Measurements from ENCODE around the gene ATP6V0A4.

Gene ATP6V0A4

DNA sequence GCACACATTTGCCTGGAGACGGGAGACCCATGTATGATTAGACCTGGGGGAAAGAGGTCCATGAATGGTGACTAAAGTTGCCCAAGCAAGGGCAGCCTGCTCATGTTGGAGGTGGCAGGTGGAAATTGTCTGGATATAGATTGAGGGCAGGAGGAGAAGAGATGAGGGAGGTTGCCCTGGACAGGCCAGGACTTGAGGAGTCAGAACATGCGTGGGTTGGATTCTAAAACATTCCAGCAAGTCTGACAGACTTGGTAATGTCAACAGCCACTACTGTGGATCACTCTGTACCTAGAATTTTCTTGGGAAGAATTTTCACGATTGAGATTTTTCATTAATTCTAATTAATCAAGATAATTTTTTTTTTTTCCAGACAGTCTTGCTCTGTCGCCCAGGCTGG, 77.7 kb downstream of the ATP6V0A4 start:
- TF ChIP-seq, protein P1, sequence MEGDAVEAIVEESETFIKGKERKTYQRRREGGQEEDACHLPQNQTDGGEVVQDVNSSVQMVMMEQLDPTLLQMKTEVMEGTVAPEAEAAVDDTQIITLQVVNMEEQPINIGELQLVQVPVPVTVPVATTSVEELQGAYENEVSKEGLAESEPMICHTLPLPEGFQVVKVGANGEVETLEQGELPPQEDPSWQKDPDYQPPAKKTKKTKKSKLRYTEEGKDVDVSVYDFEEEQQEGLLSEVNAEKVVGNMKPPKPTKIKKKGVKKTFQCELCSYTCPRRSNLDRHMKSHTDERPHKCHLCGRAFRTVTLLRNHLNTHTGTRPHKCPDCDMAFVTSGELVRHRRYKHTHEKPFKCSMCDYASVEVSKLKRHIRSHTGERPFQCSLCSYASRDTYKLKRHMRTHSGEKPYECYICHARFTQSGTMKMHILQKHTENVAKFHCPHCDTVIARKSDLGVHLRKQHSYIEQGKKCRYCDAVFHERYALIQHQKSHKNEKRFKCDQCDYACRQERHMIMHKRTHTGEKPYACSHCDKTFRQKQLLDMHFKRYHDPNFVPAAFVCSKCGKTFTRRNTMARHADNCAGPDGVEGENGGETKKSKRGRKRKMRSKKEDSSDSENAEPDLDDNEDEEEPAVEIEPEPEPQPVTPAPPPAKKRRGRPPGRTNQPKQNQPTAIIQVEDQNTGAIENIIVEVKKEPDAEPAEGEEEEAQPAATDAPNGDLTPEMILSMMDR (conservative IDR thresholded peaks at IDR 0.05): no peak

DNA sequence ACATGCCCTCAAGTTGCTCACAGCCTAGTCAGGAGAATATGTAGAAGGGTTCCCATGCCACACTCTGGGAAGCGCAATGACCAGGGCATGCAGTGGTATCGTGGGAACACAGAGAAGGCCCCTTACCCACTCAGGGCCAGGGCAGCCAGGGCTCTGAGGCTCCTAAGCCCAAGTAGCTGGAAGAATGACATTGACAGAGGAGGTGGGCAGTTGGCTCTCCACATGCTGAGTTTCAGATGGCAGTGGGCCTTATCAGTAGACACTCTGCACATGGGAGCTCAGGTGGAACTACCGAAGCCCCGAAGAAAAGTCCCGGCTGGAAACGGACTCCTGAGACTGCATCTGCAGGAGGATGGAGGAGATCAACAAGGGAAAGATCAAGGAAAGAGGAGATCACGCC, 81.1 kb downstream of the ATP6V0A4 start:
- TF ChIP-seq, protein P1 (conservative IDR thresholded peaks at IDR 0.05): no peak
- H3K27ac ChIP-seq: no peak overlapping the region

More for the DNA sequence above, 77.7 kb downstream of the ATP6V0A4 start:
- H3K27ac ChIP-seq: no peak overlapping the region

DNA sequence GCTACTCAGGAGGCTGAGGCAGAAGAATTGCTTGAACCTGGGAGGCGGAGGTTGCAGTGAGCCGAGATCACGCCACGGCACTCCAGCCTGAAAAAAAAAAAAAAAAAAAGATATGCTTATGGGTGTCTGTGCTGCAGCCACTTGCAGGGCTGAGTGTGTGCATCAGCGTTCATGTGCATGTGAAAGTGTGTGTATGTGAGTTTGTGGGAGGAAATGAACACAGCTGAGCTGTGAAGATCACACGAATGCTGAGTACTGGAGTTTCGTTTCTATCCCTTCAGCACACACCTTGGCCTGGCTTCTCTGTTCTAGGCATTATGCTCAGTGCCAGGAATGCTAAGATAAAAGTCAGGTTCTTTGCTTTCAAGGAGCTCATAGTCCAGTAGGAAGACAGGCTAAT, 84.8 kb downstream of the ATP6V0A4 start:
- H3K27ac ChIP-seq: no peak overlapping the region

DNA sequence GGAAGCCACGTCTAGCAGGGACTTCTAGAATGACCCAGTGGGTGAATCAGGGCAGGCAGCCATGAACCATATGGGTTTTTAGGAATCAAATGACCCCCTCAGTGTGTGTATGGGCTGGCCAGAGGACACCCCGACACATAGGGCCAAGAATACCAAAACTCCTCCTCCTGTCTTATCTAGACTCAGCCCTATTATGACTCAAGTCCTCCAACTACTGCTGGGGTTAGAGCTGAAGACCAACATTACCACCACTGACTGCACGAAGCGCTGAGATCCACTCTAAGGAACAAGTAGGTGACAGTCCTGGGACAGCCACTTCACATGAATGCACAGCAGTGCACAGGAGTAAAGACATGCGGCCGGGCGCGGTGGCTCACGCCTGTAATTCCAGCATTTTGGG, 85.3 kb downstream of the ATP6V0A4 start:
- no peak overlapping the region for H3K27ac ChIP-seq
- TF ChIP-seq, protein P1 (conservative IDR thresholded peaks at IDR 0.05): no peak

More for the DNA sequence above, 84.8 kb downstream of the ATP6V0A4 start:
- TF ChIP-seq, protein P1 (conservative IDR thresholded peaks at IDR 0.05): no peak

DNA sequence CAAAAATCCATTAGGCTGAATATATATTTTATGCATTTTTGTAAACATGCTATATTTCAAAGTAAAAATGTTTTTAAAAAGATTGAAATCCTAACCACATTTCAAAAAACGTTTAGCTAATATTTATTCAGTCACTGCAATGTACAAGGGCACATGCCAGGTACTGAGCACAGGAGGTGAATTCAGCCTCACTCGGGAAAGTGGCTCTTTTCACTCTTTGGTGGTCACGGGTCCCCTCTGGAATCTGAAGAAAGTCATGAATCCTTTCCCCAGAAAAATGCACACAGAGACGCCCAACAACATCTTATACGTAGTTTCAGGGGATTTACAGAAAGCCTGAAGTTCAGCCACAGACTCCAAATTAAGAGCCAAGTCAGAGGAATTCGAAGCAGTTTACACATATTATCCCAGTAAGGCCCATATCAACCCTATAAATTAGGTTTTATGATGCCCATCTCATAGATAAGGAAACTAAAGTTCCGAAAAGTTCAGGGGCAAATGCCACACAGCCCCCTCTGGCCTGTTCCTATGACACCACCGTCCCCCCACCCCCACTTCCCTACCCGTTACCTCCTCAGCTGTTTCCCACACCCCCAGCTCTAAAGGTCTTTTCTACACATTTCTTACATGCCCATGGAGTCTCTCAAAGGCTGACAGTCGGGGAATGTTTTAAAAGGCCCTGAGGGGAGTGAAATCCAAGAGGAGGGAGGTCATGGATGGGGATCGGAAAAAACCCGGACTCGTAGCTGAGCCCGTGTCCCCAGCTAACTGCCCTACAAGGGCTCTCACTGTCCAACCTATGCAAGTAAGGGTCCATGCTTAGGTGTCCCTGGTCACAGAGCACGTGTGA, 87.2 kb downstream of the ATP6V0A4 start:
- TF ChIP-seq, protein P1 (conservative IDR thresholded peaks at IDR 0.05): no peak
- no peak overlapping the region for H3K27ac ChIP-seq

DNA sequence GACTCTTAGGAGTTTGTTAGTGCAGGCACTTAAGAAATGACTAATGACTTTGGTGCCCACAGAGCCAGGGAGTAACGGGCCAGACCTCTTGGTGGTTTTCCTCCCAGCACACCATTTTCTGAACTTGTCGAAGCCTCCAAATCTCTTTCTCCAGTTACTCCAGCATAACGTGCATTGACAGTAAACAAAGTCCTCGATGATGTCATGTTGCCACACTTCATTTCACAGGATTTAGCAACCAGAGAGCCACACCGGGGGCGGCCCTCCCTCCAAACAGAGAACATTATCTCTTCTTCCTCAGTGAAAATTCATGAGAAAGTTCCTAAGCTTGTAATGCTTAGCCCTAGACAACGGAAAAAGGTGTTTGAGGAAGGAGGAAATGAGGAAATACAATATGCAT, 92.8 kb downstream of the ATP6V0A4 start:
- H3K27ac ChIP-seq: no peak overlapping the region
- TF ChIP-seq, protein P1 (conservative IDR thresholded peaks at IDR 0.05): no peak

DNA sequence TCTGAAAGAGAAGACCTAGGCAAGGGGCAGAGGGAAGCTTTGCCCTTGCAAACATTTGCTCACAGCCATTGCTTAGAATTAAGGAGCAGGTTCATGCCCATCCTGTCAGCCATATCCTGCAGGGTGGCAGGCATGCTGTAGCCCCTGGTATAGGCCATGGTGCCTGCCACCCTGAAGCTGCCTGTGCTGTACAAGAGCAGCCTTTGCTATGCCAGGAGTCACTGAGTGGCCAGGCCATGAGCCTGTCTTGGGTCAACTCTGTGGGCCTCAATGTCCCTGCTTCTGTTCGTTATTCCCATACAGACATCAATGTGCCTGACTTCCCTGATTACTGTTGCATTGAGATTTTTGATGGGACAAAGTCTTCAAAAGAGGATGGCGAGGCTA, 96.5 kb downstream of the ATP6V0A4 start:
- H3K27ac ChIP-seq: no peak overlapping the region
- TF ChIP-seq, protein P1 (conservative IDR thresholded peaks at IDR 0.05): no peak
